Measurements from ENCODE around the gene MED12L. TPM values are rescaled to one million over a fixed set of nuclear protein-coding genes. Genes with fewer than 3 reads are reported as not detected.

MED12L gene
- total RNA-seq, 6 experiments from 2014 or later: 0.05 to 0.64 (median 0.13) TPM; not detected in 1

- Mint-ChIP-seq H3K27me3 (ENCODE audit: insufficient read depth) (peaks cover 21% of the 10 kb centered on the region), H3K36me3 (ENCODE audit: low read depth) (no peaks in the 10 kb centered on the region), H3K27ac (no peak overlapping the region), H3K4me3 (no peak overlapping the region), H3K9me3 (no peaks in the 10 kb centered on the region), H3K4me1 (ENCODE audit: low read depth) (no peaks in the 10 kb centered on the region; the same call in 1 of the 2 replicates)
- no peak for DNase-seq
- TF ChIP-seq CTCF (IDR thresholded peaks at IDR 0.05): no peak
Measured at GRCh38 chr3:151147299-151147698, 61.8 kb downstream of the MED12L start.

- no peak overlapping the region for H3K4me3 Mint-ChIP-seq
- no peak overlapping the region for H3K27ac Mint-ChIP-seq
- H3K4me1 Mint-ChIP-seq (ENCODE audit: low read depth): peaks cover 12% of the 10 kb centered on the region
- H3K9me3 Mint-ChIP-seq: no peaks in the 10 kb centered on the region
- DNase-seq: no peak
- H3K36me3 Mint-ChIP-seq (ENCODE audit: low read depth): no peaks in the 10 kb centered on the region
- H3K27me3 Mint-ChIP-seq (ENCODE audit: insufficient read depth): peaks cover 4% of the 10 kb centered on the region
- no peak for TF ChIP-seq CTCF (IDR thresholded peaks at IDR 0.05)
Measured at GRCh38 chr3:151152455-151153079, 67.1 kb downstream of the MED12L start.

GRCh38 chr3:151154566-151154965, 69.1 kb downstream of the MED12L start:
- Mint-ChIP-seq H3K4me3 (no peak overlapping the region), H3K9me3 (no peaks in the 10 kb centered on the region), H3K27me3 (ENCODE audit: insufficient read depth) (peaks cover 2% of the 10 kb centered on the region), H3K27ac (no peak overlapping the region), H3K4me1 (ENCODE audit: low read depth) (peaks cover 12% of the 10 kb centered on the region), H3K36me3 (ENCODE audit: low read depth) (no peaks in the 10 kb centered on the region)
- DNase-seq: no peak
- TF ChIP-seq CTCF (IDR thresholded peaks at IDR 0.05): no peak

GRCh38 chr3:151155409-151156128, 70.1 kb downstream of the MED12L start:
- H3K4me3 Mint-ChIP-seq: no peak overlapping the region
- TF ChIP-seq CTCF (IDR thresholded peaks at IDR 0.05): no peak
- H3K27ac Mint-ChIP-seq: no peak overlapping the region; the same call in 1 of the 2 replicates
- H3K27me3 Mint-ChIP-seq (ENCODE audit: insufficient read depth): peaks cover 2% of the 10 kb centered on the region
- H3K9me3 Mint-ChIP-seq: no peaks in the 10 kb centered on the region
- no peak for DNase-seq
- peaks cover 12% of the 10 kb centered on the region for H3K4me1 Mint-ChIP-seq (ENCODE audit: low read depth)
- no peaks in the 10 kb centered on the region for H3K36me3 Mint-ChIP-seq (ENCODE audit: low read depth)

- peak; percentile 82 for TF ChIP-seq CTCF (IDR thresholded peaks at IDR 0.05)
Measured at GRCh38 chr3:151156618-151157216, 71.3 kb downstream of the MED12L start.

More at GRCh38 chr3:151156618-151157216, 71.3 kb downstream of the MED12L start:
- no peak overlapping the region for H3K27ac Mint-ChIP-seq
- H3K36me3 Mint-ChIP-seq (ENCODE audit: low read depth): no peaks in the 10 kb centered on the region
- DNase-seq: peak; percentile 45
- peaks cover 12% of the 10 kb centered on the region for H3K4me1 Mint-ChIP-seq (ENCODE audit: low read depth)
- H3K9me3 Mint-ChIP-seq: no peaks in the 10 kb centered on the region
- peaks cover 5% of the 10 kb centered on the region for H3K27me3 Mint-ChIP-seq (ENCODE audit: insufficient read depth)
- no peak overlapping the region for H3K4me3 Mint-ChIP-seq
